GM19025 (cell line): ENCODE measurements around the gene ANKS1B.

Experiments used
- ATAC-seq: cut with Tn5 transposase; IDR thresholded peaks from one replicate; pipeline ENCODE4 v1.9.1; 2021; ENCODE audit warnings: mild to moderate bottlenecking, low read depth, moderate library complexity; ENCODE audit not compliant: unreplicated experiment

ANKS1B gene

GRCh38 chr12:98916106-98916505 is 1068.6 kb downstream of the ANKS1B start:
- ATAC-seq, result no peak

GRCh38 chr12:98912401-98912974 is 1072.2 kb downstream of the ANKS1B start:
- no peak for ATAC-seq

GRCh38 chr12:98911396-98911795 is 1073.3 kb downstream of the ANKS1B start:
- ATAC-seq, result no peak

GRCh38 chr12:98909746-98910145 is 1075.0 kb downstream of the ANKS1B start:
- ATAC-seq, result no peak

GRCh38 chr12:98908866-98909265 is 1075.9 kb downstream of the ANKS1B start:
- ATAC-seq, result no peak

- no peak for ATAC-seq
Measured at GRCh38 chr12:98903875-98904274, 1080.9 kb downstream of the ANKS1B start.

- no peak for ATAC-seq
Measured at GRCh38 chr12:98901189-98901588, 1083.5 kb downstream of the ANKS1B start.

GRCh38 chr12:98896938-98897337 is 1087.8 kb downstream of the ANKS1B start:
- ATAC-seq, result no peak

- no peak for ATAC-seq
Measured at GRCh38 chr12:98895086-98895651, 1089.6 kb downstream of the ANKS1B start.

- ATAC-seq, result no peak
Measured at GRCh38 chr12:98894412-98895085, 1090.2 kb downstream of the ANKS1B start.

- no peak for ATAC-seq
Measured at GRCh38 chr12:98893675-98894411, 1090.9 kb downstream of the ANKS1B start.

GRCh38 chr12:98893126-98893674 is 1091.5 kb downstream of the ANKS1B start:
- ATAC-seq, result no peak

GRCh38 chr12:98885778-98886177 is 1099.0 kb downstream of the ANKS1B start:
- ATAC-seq, result no peak

- ATAC-seq, result no peak
Measured at GRCh38 chr12:98883231-98883630, 1101.5 kb downstream of the ANKS1B start.

- ATAC-seq, result no peak
Measured at GRCh38 chr12:98882526-98882925, 1102.2 kb downstream of the ANKS1B start.

- ATAC-seq, result no peak
Measured at GRCh38 chr12:98873776-98874175, 1111.0 kb downstream of the ANKS1B start.

- no peak for ATAC-seq
Measured at GRCh38 chr12:98870504-98870903, 1114.2 kb downstream of the ANKS1B start.

- ATAC-seq, result no peak
Measured at GRCh38 chr12:98869886-98870503, 1114.7 kb downstream of the ANKS1B start.

- no peak for ATAC-seq
Measured at GRCh38 chr12:98868538-98868937, 1116.2 kb downstream of the ANKS1B start.

- ATAC-seq, result no peak
Measured at GRCh38 chr12:98868076-98868475, 1116.7 kb downstream of the ANKS1B start.

GRCh38 chr12:98864363-98864762 is 1120.4 kb downstream of the ANKS1B start:
- no peak for ATAC-seq
